Caki2 (cell line): Measurements from ENCODE around the gene CACHD1. TPM values are rescaled to one million over a fixed set of nuclear protein-coding genes. Genes with fewer than 3 reads are reported as not detected.
"Not testable (repeated sequence)": the region's sequence is repeated elsewhere in the genome, so short reads cannot be mapped to it uniquely, and the experiment has no call there.

ENCODE experiments used
- DNase-seq: peaks from one replicate; pipeline ENCODE4 v3.0.0-alpha.2; 2015; ENCODE audit warnings: low read depth
- in situ Hi-C: cut with HindIII; loops from 2 replicates; pipeline ENCODE4 v1.10.0; 2016; ENCODE audit warnings: low sequenced_read_pairs, low pct_unique_long_range_greater_than_20kb, mixed read lengths
- total RNA-seq: library from RNA; depleted of rRNA; stranded (reverse); fragments of >200 nt; shearing (Covaris generic); gene quantifications from 2 replicates; pipeline ENCODE4 v1.2.3, GENCODE V29; 2014; ENCODE audit warnings: low replicate concordance

Gene CACHD1
- total RNA-seq, 1 experiment from 2014 or later: 3.1 TPM

- no peak for DNase-seq
- in situ Hi-C loops: no loop called here
Observed at GRCh38 chr1:64489707-64490106, 19.8 kb downstream of the CACHD1 start.

- no peak for DNase-seq
- in situ Hi-C loops: no loop called here
Observed at GRCh38 chr1:64490213-64490818, 20.4 kb downstream of the CACHD1 start.

GRCh38 chr1:64492424-64492823 lies 22.5 kb downstream of the CACHD1 start:
- DNase-seq: no peak
- in situ Hi-C loops: no loop called here

GRCh38 chr1:64493831-64494230 lies 23.9 kb downstream of the CACHD1 start:
- in situ Hi-C loops: no loop called here
- DNase-seq: no peak

GRCh38 chr1:64494659-64495058 lies 24.7 kb downstream of the CACHD1 start:
- DNase-seq: no peak
- in situ Hi-C loops: no loop called here

GRCh38 chr1:64495878-64496277 lies 25.9 kb downstream of the CACHD1 start:
- DNase-seq: no peak
- in situ Hi-C loops: no loop called here

GRCh38 chr1:64496606-64497005 lies 26.7 kb downstream of the CACHD1 start:
- in situ Hi-C loops: no loop called here
- no peak for DNase-seq

- no peak for DNase-seq
- in situ Hi-C loops: no loop called here
Observed at GRCh38 chr1:64497088-64497883, 27.4 kb downstream of the CACHD1 start.

- in situ Hi-C loops: no loop called here
- DNase-seq: no peak
Observed at GRCh38 chr1:64498325-64498724, 28.4 kb downstream of the CACHD1 start.

- no peak for DNase-seq
- in situ Hi-C loops: no loop called here
Observed at GRCh38 chr1:64499011-64499410, 29.1 kb downstream of the CACHD1 start.

- in situ Hi-C loops: no loop called here
- DNase-seq: no peak
Observed at GRCh38 chr1:64499966-64500365, 30.0 kb downstream of the CACHD1 start.

- DNase-seq: no peak
- in situ Hi-C loops: no loop called here
Observed at GRCh38 chr1:64502083-64502482, 32.2 kb downstream of the CACHD1 start.

- DNase-seq: no peak
- in situ Hi-C loops: no loop called here
Observed at GRCh38 chr1:64502931-64503330, 33.0 kb downstream of the CACHD1 start.

- no peak for DNase-seq
- in situ Hi-C loops: no loop called here
Observed at GRCh38 chr1:64505232-64505943, 35.5 kb downstream of the CACHD1 start.

- in situ Hi-C loops: no loop called here
- DNase-seq: no peak
Observed at GRCh38 chr1:64505944-64506655, 36.2 kb downstream of the CACHD1 start.

GRCh38 chr1:64508629-64509028 lies 38.7 kb downstream of the CACHD1 start:
- in situ Hi-C loops: no loop called here
- no peak for DNase-seq

- in situ Hi-C loops: no loop called here
Observed at GRCh38 chr1:64511044-64511443, 41.1 kb downstream of the CACHD1 start.

GRCh38 chr1:64512206-64512605 lies 42.3 kb downstream of the CACHD1 start:
- DNase-seq, in situ Hi-C loops: not testable (repeated sequence)

More at GRCh38 chr1:64511044-64511443, 41.1 kb downstream of the CACHD1 start:
- no peak for DNase-seq

- in situ Hi-C loops: no loop called here
- no peak for DNase-seq
Observed at GRCh38 chr1:64513545-64513944, 43.6 kb downstream of the CACHD1 start.
